ENCODE measurements around the gene DOK7. TPM values are rescaled to one million over a fixed set of nuclear protein-coding genes. Genes with fewer than 3 reads are reported as not detected.

The DOK7 gene
- total and polyA plus RNA-seq, 9 donors, result 11.4 to 23.9 (median 17.6) TPM

- 74% methylated on average over 12 of the region's 27 CpGs for WGBS (ENCODE audit: insufficient coverage)
- Histone ChIP-seq H3K27ac (ENCODE audit: low read length) (no peak within 1 kb of the TSS), H3K9me3 (replicated peaks; ENCODE audit: control insufficient read depth, low read depth, low read length) (no peaks in the 10 kb centered on the region), H3K4me1 (ENCODE audit: control insufficient read depth, insufficient read depth, low read length) (peaks cover 35% of the 10 kb centered on the region), H3K27me3 (ENCODE audit: control insufficient read depth, insufficient read depth, low read length) (no peaks in the 10 kb centered on the region), H3K4me3 (ENCODE audit: low read length) (no peak within 1 kb of the TSS), H3K36me3 (ENCODE audit: control insufficient read depth, insufficient read depth, low read length) (no peaks in the 10 kb centered on the region)
- DNase-seq, result no peak
Observed at GRCh38 chr4:3441501-3442459, 21.3 kb upstream of the DOK7 start, which contains the start of gene HGFAC. Gene HGFAC, plus strand, starts transcription at chr4:3441968. Its CDS starts 34 bp downstream, at chr4:3442002.

GRCh38 chr4:3442460-3442958 is 20.6 kb upstream of the DOK7 start:
- DNase-seq, result no peak
- whole genome bisulfite sequencing (ENCODE audit: insufficient coverage), result 67% methylated on average over 11 of the region's 14 CpGs
- Histone ChIP-seq H3K4me3 (ENCODE audit: low read length) (no peak overlapping the region), H3K36me3 (ENCODE audit: control insufficient read depth, insufficient read depth, low read length) (no peaks in the 10 kb centered on the region), H3K9me3 (replicated peaks; ENCODE audit: control insufficient read depth, low read depth, low read length) (no peaks in the 10 kb centered on the region), H3K27me3 (ENCODE audit: control insufficient read depth, insufficient read depth, low read length) (no peaks in the 10 kb centered on the region), H3K4me1 (ENCODE audit: control insufficient read depth, insufficient read depth, low read length) (peaks cover 27% of the 10 kb centered on the region), H3K27ac (ENCODE audit: low read length) (no peak overlapping the region)

- DNase-seq, result no peak
- WGBS (ENCODE audit: insufficient coverage), result 42% methylated on average over 32 of the region's 36 CpGs
- peaks cover 21% of the 10 kb centered on the region for H3K4me1 ChIP-seq (ENCODE audit: control insufficient read depth, insufficient read depth, low read length)
- H3K27me3 ChIP-seq (ENCODE audit: control insufficient read depth, insufficient read depth, low read length), result no peaks in the 10 kb centered on the region
- no peak overlapping the region for H3K4me3 ChIP-seq (ENCODE audit: low read length)
- H3K36me3 ChIP-seq (ENCODE audit: control insufficient read depth, insufficient read depth, low read length), result no peaks in the 10 kb centered on the region
- no peak overlapping the region for H3K27ac ChIP-seq (ENCODE audit: low read length)
- no peaks in the 10 kb centered on the region for H3K9me3 ChIP-seq (replicated peaks; ENCODE audit: control insufficient read depth, low read depth, low read length)
Observed at GRCh38 chr4:3442959-3443749, 20.0 kb upstream of the DOK7 start.

GRCh38 chr4:3443750-3444309 is 19.3 kb upstream of the DOK7 start:
- Histone ChIP-seq H3K4me1 (ENCODE audit: control insufficient read depth, insufficient read depth, low read length) (peaks cover 14% of the 10 kb centered on the region), H3K27ac (ENCODE audit: low read length) (no peak overlapping the region), H3K27me3 (ENCODE audit: control insufficient read depth, insufficient read depth, low read length) (no peaks in the 10 kb centered on the region), H3K4me3 (ENCODE audit: low read length) (no peak overlapping the region), H3K36me3 (ENCODE audit: control insufficient read depth, insufficient read depth, low read length) (no peaks in the 10 kb centered on the region), H3K9me3 (replicated peaks; ENCODE audit: control insufficient read depth, low read depth, low read length) (no peaks in the 10 kb centered on the region)
- DNase-seq, result no peak
- WGBS (ENCODE audit: insufficient coverage), result 62% methylated on average over 14 of the region's 17 CpGs

GRCh38 chr4:3444351-3445110 is 18.6 kb upstream of the DOK7 start:
- no peaks in the 10 kb centered on the region for H3K36me3 ChIP-seq (ENCODE audit: control insufficient read depth, insufficient read depth, low read length)
- no peak overlapping the region for H3K27ac ChIP-seq (ENCODE audit: low read length)
- no peaks in the 10 kb centered on the region for H3K27me3 ChIP-seq (ENCODE audit: control insufficient read depth, insufficient read depth, low read length)
- no peaks in the 10 kb centered on the region for H3K9me3 ChIP-seq (replicated peaks; ENCODE audit: control insufficient read depth, low read depth, low read length)
- H3K4me3 ChIP-seq (ENCODE audit: low read length), result no peak overlapping the region
- WGBS (ENCODE audit: insufficient coverage), result 87% methylated on average over 56 of the region's 56 CpGs
- H3K4me1 ChIP-seq (ENCODE audit: control insufficient read depth, insufficient read depth, low read length), result peaks cover 15% of the 10 kb centered on the region
- DNase-seq, result no peak

GRCh38 chr4:3445111-3445820 is 17.8 kb upstream of the DOK7 start:
- no peak for DNase-seq
- Histone ChIP-seq H3K36me3 (ENCODE audit: control insufficient read depth, insufficient read depth, low read length) (no peaks in the 10 kb centered on the region), H3K4me1 (ENCODE audit: control insufficient read depth, insufficient read depth, low read length) (peaks cover 15% of the 10 kb centered on the region), H3K9me3 (replicated peaks; ENCODE audit: control insufficient read depth, low read depth, low read length) (no peaks in the 10 kb centered on the region), H3K27ac (ENCODE audit: low read length) (no peak overlapping the region), H3K4me3 (ENCODE audit: low read length) (no peak overlapping the region), H3K27me3 (ENCODE audit: control insufficient read depth, insufficient read depth, low read length) (peaks cover 2% of the 10 kb centered on the region)
- WGBS (ENCODE audit: insufficient coverage), result 81% methylated on average over 29 of the region's 34 CpGs

- peaks cover 15% of the 10 kb centered on the region for H3K4me1 ChIP-seq (ENCODE audit: control insufficient read depth, insufficient read depth, low read length)
- DNase-seq, result no peak
- WGBS (ENCODE audit: insufficient coverage), result 88% methylated on average over 27 of the region's 34 CpGs
Observed at GRCh38 chr4:3445829-3446545, 17.1 kb upstream of the DOK7 start.

GRCh38 chr4:3446631-3447320 is 16.3 kb upstream of the DOK7 start:
- H3K4me3 ChIP-seq (ENCODE audit: low read length), result no peak overlapping the region
- H3K27ac ChIP-seq (ENCODE audit: low read length), result no peak overlapping the region
- DNase-seq, result no peak
- WGBS (ENCODE audit: insufficient coverage), result 92% methylated on average over 22 of the region's 22 CpGs
- no peaks in the 10 kb centered on the region for H3K9me3 ChIP-seq (replicated peaks; ENCODE audit: control insufficient read depth, low read depth, low read length)
- H3K4me1 ChIP-seq (ENCODE audit: control insufficient read depth, insufficient read depth, low read length), result peaks cover 15% of the 10 kb centered on the region
- H3K36me3 ChIP-seq (ENCODE audit: control insufficient read depth, insufficient read depth, low read length), result no peaks in the 10 kb centered on the region
- H3K27me3 ChIP-seq (ENCODE audit: control insufficient read depth, insufficient read depth, low read length), result peaks cover 2% of the 10 kb centered on the region

More at GRCh38 chr4:3445829-3446545, 17.1 kb upstream of the DOK7 start:
- peaks cover 2% of the 10 kb centered on the region for H3K27me3 ChIP-seq (ENCODE audit: control insufficient read depth, insufficient read depth, low read length)
- no peaks in the 10 kb centered on the region for H3K36me3 ChIP-seq (ENCODE audit: control insufficient read depth, insufficient read depth, low read length)
- no peak overlapping the region for H3K4me3 ChIP-seq (ENCODE audit: low read length)
- H3K9me3 ChIP-seq (replicated peaks; ENCODE audit: control insufficient read depth, low read depth, low read length), result no peaks in the 10 kb centered on the region
- no peak overlapping the region for H3K27ac ChIP-seq (ENCODE audit: low read length)

Measured in muscle of leg (tissue), 11 donors.